ENCODE measurements around the gene NRG2. TPM values are rescaled to one million over a fixed set of nuclear protein-coding genes. Genes with fewer than 3 reads are reported as not detected.

The NRG2 gene
- total and polyA plus RNA-seq, 2 of the 4 experiments (the other 2 are of a cell fraction) = 0.18 TPM; not detected in 1

DNA sequence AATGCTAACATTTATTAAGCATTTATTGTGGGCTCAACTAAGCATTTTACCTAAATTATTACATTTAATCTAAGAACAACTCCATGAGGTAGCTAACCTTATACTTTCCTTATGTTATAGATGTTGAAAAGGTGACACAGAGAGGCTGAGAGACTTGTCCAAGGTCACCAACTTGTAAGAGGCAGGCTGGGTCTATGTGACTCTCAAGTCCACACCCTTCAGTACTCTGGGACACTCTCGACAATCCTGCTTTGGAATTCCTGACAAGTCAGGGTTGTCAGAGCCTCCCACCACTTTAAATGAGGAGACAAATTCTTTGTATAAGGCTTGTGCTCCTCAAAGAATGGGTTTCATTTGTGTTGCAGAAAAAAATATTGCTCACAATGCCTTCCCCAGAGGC lies 67.2 kb downstream of the NRG2 start:
- Histone ChIP-seq H3K27me3 (ENCODE audit: control insufficient read depth, insufficient read depth, low read length) (peaks cover 26% of the 10 kb centered on the region), H3K23ac (ENCODE audit: low read depth, low read length) (no peak overlapping the region), H2BK5ac (ENCODE audit: low read depth, low read length, poor library complexity, severe bottlenecking) (no peak overlapping the region), H2BK120ac (ENCODE audit: low read depth, low read length) (no peak overlapping the region), H3K56ac (ENCODE audit: extremely low read depth, insufficient read depth, low read length) (no peak overlapping the region), H3K4me2 (ENCODE audit: low read depth, low read length) (no peak overlapping the region), H4K5ac (ENCODE audit: low read depth, low read length) (no peak overlapping the region), H4K8ac (ENCODE audit: low read depth in 2 of 2, low read length in 2 of 2) (no peak overlapping the region), H3K27ac (ENCODE audit: insufficient read depth, low read length) (no peak overlapping the region), H3K4me1 (ENCODE audit: control insufficient read depth, insufficient read depth, low read length) (no peaks in the 10 kb centered on the region), H3K79me1 (ENCODE audit: low read depth in 1 of 2, low read length in 2 of 2) (no peaks in the 10 kb centered on the region), H4K20me1 (ENCODE audit: insufficient read depth, low read length) (no peaks in the 10 kb centered on the region), H2BK15ac (ENCODE audit: low read depth, low read length) (no peak overlapping the region), H2AFZ (replicated peaks; ENCODE audit: low read length, poor library complexity) (no peak overlapping the region), H2AK5ac (ENCODE audit: low read depth, low read length) (no peak overlapping the region), H3K14ac (replicated peaks; ENCODE audit: low read depth, low read length) (no peak overlapping the region), H4K91ac (ENCODE audit: insufficient read depth, low read depth, low read length) (no peak overlapping the region), H3K9me1 (ENCODE audit: insufficient read depth, low read length) (no peaks in the 10 kb centered on the region), H3K4ac (ENCODE audit: low read depth, low read length) (no peak overlapping the region), H2AK9ac (replicated peaks; ENCODE audit: low read depth, low read length, poor library complexity) (no peak overlapping the region), H3K9me3 (ENCODE audit: control insufficient read depth, insufficient read depth, low read length) (no peaks in the 10 kb centered on the region), H3K4me3 (ENCODE audit: insufficient read depth, low read depth, low read length) (no peak overlapping the region), H3K18ac (ENCODE audit: low read depth, low read length) (no peak overlapping the region), H3K9ac (ENCODE audit: low read depth, low read length) (no peak overlapping the region), H2BK20ac (ENCODE audit: low read depth, low read length) (no peak overlapping the region), H3K36me3 (ENCODE audit: control insufficient read depth, insufficient read depth, low read length) (no peaks in the 10 kb centered on the region)
- no peak for TF ChIP-seq MXI1 (IDR thresholded peaks at IDR 0.05; ENCODE audit: borderline replicate concordance, low read depth, low read length)
- no peak for TF ChIP-seq BHLHE40 (IDR thresholded peaks at IDR 0.05; ENCODE audit: low read depth, low read length)
- TF ChIP-seq RFX5 (IDR thresholded peaks at IDR 0.05; ENCODE audit: low read depth, low read length) = no peak
- TF ChIP-seq, protein P1, sequence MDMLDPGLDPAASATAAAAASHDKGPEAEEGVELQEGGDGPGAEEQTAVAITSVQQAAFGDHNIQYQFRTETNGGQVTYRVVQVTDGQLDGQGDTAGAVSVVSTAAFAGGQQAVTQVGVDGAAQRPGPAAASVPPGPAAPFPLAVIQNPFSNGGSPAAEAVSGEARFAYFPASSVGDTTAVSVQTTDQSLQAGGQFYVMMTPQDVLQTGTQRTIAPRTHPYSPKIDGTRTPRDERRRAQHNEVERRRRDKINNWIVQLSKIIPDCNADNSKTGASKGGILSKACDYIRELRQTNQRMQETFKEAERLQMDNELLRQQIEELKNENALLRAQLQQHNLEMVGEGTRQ (IDR thresholded peaks at IDR 0.05; ENCODE audit: low read depth, low read length) = no peak
- TF ChIP-seq NFE2L2 (IDR thresholded peaks at IDR 0.05; ENCODE audit: low read depth, low read length) = no peak
- no peak for TF ChIP-seq MAFK (IDR thresholded peaks at IDR 0.05; ENCODE audit: low read depth, low read length)
- no peak for TF ChIP-seq RAD21 (IDR thresholded peaks at IDR 0.05; ENCODE audit: low read length)
- TF ChIP-seq MAZ (IDR thresholded peaks at IDR 0.05; ENCODE audit: borderline replicate concordance, low read depth, low read length) = no peak
- TF ChIP-seq RCOR1 (IDR thresholded peaks at IDR 0.05; ENCODE audit: insufficient replicate concordance, low read length) = no peak
- no peak for TF ChIP-seq SMC3 (IDR thresholded peaks at IDR 0.05; ENCODE audit: low read depth, low read length)
- no peak for TF ChIP-seq FOS (IDR thresholded peaks at IDR 0.05; ENCODE audit: low read depth, low read length)
- TF ChIP-seq, protein P2, sequence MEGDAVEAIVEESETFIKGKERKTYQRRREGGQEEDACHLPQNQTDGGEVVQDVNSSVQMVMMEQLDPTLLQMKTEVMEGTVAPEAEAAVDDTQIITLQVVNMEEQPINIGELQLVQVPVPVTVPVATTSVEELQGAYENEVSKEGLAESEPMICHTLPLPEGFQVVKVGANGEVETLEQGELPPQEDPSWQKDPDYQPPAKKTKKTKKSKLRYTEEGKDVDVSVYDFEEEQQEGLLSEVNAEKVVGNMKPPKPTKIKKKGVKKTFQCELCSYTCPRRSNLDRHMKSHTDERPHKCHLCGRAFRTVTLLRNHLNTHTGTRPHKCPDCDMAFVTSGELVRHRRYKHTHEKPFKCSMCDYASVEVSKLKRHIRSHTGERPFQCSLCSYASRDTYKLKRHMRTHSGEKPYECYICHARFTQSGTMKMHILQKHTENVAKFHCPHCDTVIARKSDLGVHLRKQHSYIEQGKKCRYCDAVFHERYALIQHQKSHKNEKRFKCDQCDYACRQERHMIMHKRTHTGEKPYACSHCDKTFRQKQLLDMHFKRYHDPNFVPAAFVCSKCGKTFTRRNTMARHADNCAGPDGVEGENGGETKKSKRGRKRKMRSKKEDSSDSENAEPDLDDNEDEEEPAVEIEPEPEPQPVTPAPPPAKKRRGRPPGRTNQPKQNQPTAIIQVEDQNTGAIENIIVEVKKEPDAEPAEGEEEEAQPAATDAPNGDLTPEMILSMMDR (conservative IDR thresholded peaks at IDR 0.05; ENCODE audit: low read depth, low read length) = no peak
- no peak for TF ChIP-seq CEBPB (IDR thresholded peaks at IDR 0.05; ENCODE audit: low read depth, low read length)
- TF ChIP-seq, protein P3, sequence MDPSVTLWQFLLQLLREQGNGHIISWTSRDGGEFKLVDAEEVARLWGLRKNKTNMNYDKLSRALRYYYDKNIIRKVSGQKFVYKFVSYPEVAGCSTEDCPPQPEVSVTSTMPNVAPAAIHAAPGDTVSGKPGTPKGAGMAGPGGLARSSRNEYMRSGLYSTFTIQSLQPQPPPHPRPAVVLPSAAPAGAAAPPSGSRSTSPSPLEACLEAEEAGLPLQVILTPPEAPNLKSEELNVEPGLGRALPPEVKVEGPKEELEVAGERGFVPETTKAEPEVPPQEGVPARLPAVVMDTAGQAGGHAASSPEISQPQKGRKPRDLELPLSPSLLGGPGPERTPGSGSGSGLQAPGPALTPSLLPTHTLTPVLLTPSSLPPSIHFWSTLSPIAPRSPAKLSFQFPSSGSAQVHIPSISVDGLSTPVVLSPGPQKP (IDR thresholded peaks at IDR 0.05; ENCODE audit: borderline replicate concordance, low read depth, low read length) = no peak
- TF ChIP-seq POLR2A (IDR thresholded peaks at IDR 0.05; ENCODE audit: low read depth, low read length) = no peak
- no peak for ATAC-seq (ENCODE audit: low read depth)
- POLR2A ChIA-PET (ENCODE audit: unreplicated experiment) = interaction anchor here (0.5 kb wide), 1 partner anchor 346 kb away, joined by 5 read pairs; no protein-coding TSS in a partner anchor
- intact Hi-C loops (cut with micrococcal nuclease) (no loop called here), in situ Hi-C loops (cut with MboI; ENCODE audit: low sequenced_read_pairs) (no loop called here), dilution Hi-C loops (cut with HindIII; ENCODE audit: low sequenced_read_pairs, unreplicated experiment) (no loop called here)
- CTCF ChIA-PET = no interaction called here
- no TSS peak for BruUV-seq (replicated peaks)
- WGBS, 2 experiments (ENCODE audit: extremely low coverage in 2 of 2, insufficient read length in 1 of 2) = no CpG with 5 or more reads among the region's 1 CpG
- DNase-seq = no peak

All from IMR-90 (cell line).